HG03439 (cell line): ENCODE measurements around the gene MSANTD1.

Experiments
- ATAC-seq: cut with Tn5 transposase; IDR thresholded peaks from one replicate; pipeline ENCODE4 v1.9.1; 2021; ENCODE audit warnings: mild to moderate bottlenecking, moderate library complexity; ENCODE audit not compliant: unreplicated experiment

Gene MSANTD1

GRCh38 chr4:3301450-3302172 lies 52.7 kb downstream of the MSANTD1 start:
- ATAC-seq, result no peak

GRCh38 chr4:3302173-3302785 lies 53.3 kb downstream of the MSANTD1 start:
- no peak for ATAC-seq

- no peak for ATAC-seq
These were observed 54.0 kb downstream of the MSANTD1 start for GRCh38 chr4:3302786-3303564.

GRCh38 chr4:3303565-3303824 lies 54.5 kb downstream of the MSANTD1 start:
- ATAC-seq, result no peak

- no peak for ATAC-seq
These were observed 55.2 kb downstream of the MSANTD1 start for GRCh38 chr4:3303923-3304710.

- ATAC-seq, result no peak
These were observed 56.1 kb downstream of the MSANTD1 start for GRCh38 chr4:3304831-3305609.

GRCh38 chr4:3305610-3306371 lies 56.8 kb downstream of the MSANTD1 start:
- no peak for ATAC-seq
